H9 (cell line): ENCODE measurements around the gene MACROD1. TPM values are rescaled to one million over a fixed set of nuclear protein-coding genes. Genes with fewer than 3 reads are reported as not detected.

Experiments used
- DNase-seq: peaks from one replicate; pipeline ENCODE4 v3.0.0-alpha.2; 2017
- H2AFZ ChIP-seq: one replicate; pipeline ENCODE4 v1.6.1; 2013; ENCODE audit warnings: mild to moderate bottlenecking, low read length, control low read depth, moderate library complexity
- H2AK5ac ChIP-seq: 2 replicates; pipeline ENCODE4 v1.6.1; 2013; ENCODE audit warnings: low read length, control low read depth, mixed read lengths; ENCODE audit not compliant: insufficient read length
- H2BK120ac ChIP-seq: one replicate; pipeline ENCODE4 v1.6.1; 2013; ENCODE audit warnings: low read depth, mild to moderate bottlenecking, low read length, control low read depth, inconsistent platforms; ENCODE audit not compliant: poor library complexity, severe bottlenecking
- H2BK12ac ChIP-seq: 2 replicates; pipeline ENCODE4 v1.6.1; 2013; ENCODE audit warnings: low read length, control low read depth, mixed read lengths, low read depth; ENCODE audit not compliant: insufficient read length
- H2BK15ac ChIP-seq: 2 replicates; pipeline ENCODE4 v1.6.1; 2013; ENCODE audit warnings: low read depth, low read length, control low read depth
- H2BK20ac ChIP-seq: one replicate; pipeline ENCODE4 v1.6.1; 2013; ENCODE audit warnings: low read depth, mild to moderate bottlenecking, low read length, control low read depth, inconsistent platforms; ENCODE audit not compliant: poor library complexity, severe bottlenecking
- H2BK5ac ChIP-seq: 2 replicates; pipeline ENCODE4 v1.6.1; 2013; ENCODE audit warnings: low read length, control low read depth, mixed read lengths; ENCODE audit not compliant: insufficient read length
- H3K14ac ChIP-seq: 2 replicates; pipeline ENCODE4 v1.6.1; 2013; ENCODE audit warnings: low read length, control low read depth; ENCODE audit not compliant: insufficient read depth
- H3K18ac ChIP-seq: 2 replicates; pipeline ENCODE4 v1.6.1; 2013; ENCODE audit warnings: low read depth, mild to moderate bottlenecking, mixed read lengths, low read length, control low read depth; ENCODE audit not compliant: insufficient read length
- H3K23ac ChIP-seq: 2 replicates; pipeline ENCODE4 v1.6.1; 2013; ENCODE audit warnings: low read length, control low read depth, mixed read lengths, low read depth; ENCODE audit not compliant: insufficient read length
- H3K23me2 ChIP-seq: 2 replicates; pipeline ENCODE4 v1.6.1; 2013; ENCODE audit warnings: low read depth, mild to moderate bottlenecking, mixed read lengths, low read length, control low read depth; ENCODE audit not compliant: insufficient read length, poor library complexity, severe bottlenecking
- H3K27ac ChIP-seq: 2 replicates; pipeline ENCODE4 v1.5.1; 2013; ENCODE audit warnings: low read length, control low read depth, mixed read lengths, low read depth; ENCODE audit not compliant: insufficient read length
- H3K27me3 ChIP-seq: 2 replicates; pipeline ENCODE4 v1.6.1; 2013; ENCODE audit warnings: low read length, control low read depth, inconsistent platforms; ENCODE audit not compliant: insufficient read depth
- H3K4ac ChIP-seq: 2 replicates; pipeline ENCODE4 v1.6.1; 2013; ENCODE audit warnings: low read depth, mild to moderate bottlenecking, control low read depth, inconsistent platforms, low read length, moderate library complexity
- H3K4me1 ChIP-seq: 2 replicates; pipeline ENCODE4 v1.6.1; 2013; ENCODE audit warnings: low read length, control low read depth, inconsistent platforms; ENCODE audit not compliant: insufficient read depth
- H3K4me2 ChIP-seq: 2 replicates; pipeline ENCODE4 v1.6.1; 2013; ENCODE audit warnings: low read length, control low read depth, mixed read lengths; ENCODE audit not compliant: insufficient read length, insufficient read depth
- H3K56ac ChIP-seq: 2 replicates; pipeline ENCODE4 v1.6.1; 2013; ENCODE audit warnings: low read depth, mild to moderate bottlenecking, mixed read lengths, low read length, control low read depth; ENCODE audit not compliant: insufficient read length
- H3K79me1 ChIP-seq: 2 replicates; pipeline ENCODE4 v1.6.1; 2013; ENCODE audit warnings: low read depth, mild to moderate bottlenecking, moderate library complexity, low read length, control low read depth, inconsistent platforms; ENCODE audit not compliant: insufficient read depth, poor library complexity, severe bottlenecking
- H3K79me2 ChIP-seq: 2 replicates; pipeline ENCODE4 v1.6.1; 2013; ENCODE audit warnings: low read length, control low read depth, inconsistent platforms; ENCODE audit not compliant: insufficient read depth
- H3K9ac ChIP-seq: 2 replicates; pipeline ENCODE4 v1.6.1; 2013; ENCODE audit warnings: low read length, control low read depth, mixed read lengths; ENCODE audit not compliant: insufficient read length; ENCODE audit errors: extremely low read depth
- H3K9me3 ChIP-seq: one replicate; pipeline ENCODE4 v1.6.1; 2013; ENCODE audit warnings: low read depth, low read length, inconsistent platforms; ENCODE audit not compliant: control insufficient read depth
- H3T11ph ChIP-seq: one replicate; pipeline ENCODE4 v1.6.1; 2013; ENCODE audit warnings: mild to moderate bottlenecking, low read length, control low read depth, inconsistent platforms
- H4K20me1 ChIP-seq: one replicate; pipeline ENCODE4 v1.6.1; 2013; ENCODE audit not compliant: control insufficient read depth, insufficient read length, insufficient read depth
- H4K5ac ChIP-seq: 2 replicates; pipeline ENCODE4 v1.6.1; 2013; ENCODE audit warnings: low read depth, mild to moderate bottlenecking, mixed read lengths, low read length, control low read depth; ENCODE audit not compliant: insufficient read length
- H4K8ac ChIP-seq: replicated peaks from 2 replicates; pipeline ENCODE4 v1.6.1; 2013; ENCODE audit warnings: low read length, control low read depth, mixed read lengths, low read depth; ENCODE audit not compliant: insufficient read length
- H4K91ac ChIP-seq: 2 replicates; pipeline ENCODE4 v1.6.1; 2013; ENCODE audit warnings: low read depth, mild to moderate bottlenecking, moderate library complexity, mixed read lengths, low read length, control low read depth; ENCODE audit not compliant: insufficient read length
- H3K27ac Mint-ChIP-seq, 3 experiments: 2 replicates in 2 of 3; 3 replicates in 1 of 3; pipeline ENCODE4 v1.8.0; 2020 to 2021; ENCODE audit warnings: mixed read lengths in 3 of 3, mild to moderate bottlenecking in 1 of 3, moderate library complexity in 1 of 3
- H3K27me3 Mint-ChIP-seq: 2 replicates; pipeline ENCODE4 v1.8.0; 2021; ENCODE audit warnings: low read depth, mild to moderate bottlenecking, moderate library complexity, mixed read lengths
- H3K36me3 Mint-ChIP-seq, 3 experiments: 2 replicates in 2 of 3; 3 replicates in 1 of 3; pipeline ENCODE4 v1.8.0; 2020 to 2021; ENCODE audit warnings: low read depth in 3 of 3, mixed read lengths in 3 of 3; ENCODE audit not compliant: insufficient read depth in 1 of 3
- H3K4me1 Mint-ChIP-seq, 2 experiments: 2 replicates each; pipeline ENCODE4 v1.8.0; 2020; ENCODE audit warnings: mixed read lengths in 2 of 2
- H3K4me3 Mint-ChIP-seq, 2 experiments: 2 replicates in 1 of 2; 3 replicates in 1 of 2; pipeline ENCODE4 v1.8.0; 2020 to 2021; ENCODE audit warnings: mild to moderate bottlenecking in 2 of 2, mixed read lengths in 2 of 2, moderate library complexity in 1 of 2
- H3K9me3 Mint-ChIP-seq, 2 experiments: 2 replicates in 1 of 2; 3 replicates in 1 of 2; pipeline ENCODE4 v1.8.0; 2020; ENCODE audit warnings: mild to moderate bottlenecking in 2 of 2, mixed read lengths in 2 of 2, moderate library complexity in 1 of 2
- WGBS: extraction: QIAGEN DNeasy Blood & Tissue Kit; methylation state at CpG from one replicate; pipeline ENCODE4 v1.1.7; 2013; ENCODE audit warnings: missing lambda C conversion rate, low lambda C conversion rate, mixed read lengths; ENCODE audit not compliant: insufficient read length; ENCODE audit errors: extremely low coverage; 5-methylcytosine and 5-hydroxymethylcytosine counted together
- total RNA-seq: library from RNA; stranded (reverse); gene quantifications from 2 replicates; pipeline ENCODE4 v1.2.1, GENCODE V29; 2021
- TF ChIP-seq, protein P1 (sequence below): fragments of 200-600 bp; sonication (generic); conservative IDR thresholded peaks from 3 replicates; pipeline ENCODE4 v1.8.0; 2021; ENCODE audit warnings: antibody characterized with exemption, mild to moderate bottlenecking

Gene MACROD1
- total RNA-seq, 1 experiment from 2014 or later, result 21.2 TPM

DNA sequence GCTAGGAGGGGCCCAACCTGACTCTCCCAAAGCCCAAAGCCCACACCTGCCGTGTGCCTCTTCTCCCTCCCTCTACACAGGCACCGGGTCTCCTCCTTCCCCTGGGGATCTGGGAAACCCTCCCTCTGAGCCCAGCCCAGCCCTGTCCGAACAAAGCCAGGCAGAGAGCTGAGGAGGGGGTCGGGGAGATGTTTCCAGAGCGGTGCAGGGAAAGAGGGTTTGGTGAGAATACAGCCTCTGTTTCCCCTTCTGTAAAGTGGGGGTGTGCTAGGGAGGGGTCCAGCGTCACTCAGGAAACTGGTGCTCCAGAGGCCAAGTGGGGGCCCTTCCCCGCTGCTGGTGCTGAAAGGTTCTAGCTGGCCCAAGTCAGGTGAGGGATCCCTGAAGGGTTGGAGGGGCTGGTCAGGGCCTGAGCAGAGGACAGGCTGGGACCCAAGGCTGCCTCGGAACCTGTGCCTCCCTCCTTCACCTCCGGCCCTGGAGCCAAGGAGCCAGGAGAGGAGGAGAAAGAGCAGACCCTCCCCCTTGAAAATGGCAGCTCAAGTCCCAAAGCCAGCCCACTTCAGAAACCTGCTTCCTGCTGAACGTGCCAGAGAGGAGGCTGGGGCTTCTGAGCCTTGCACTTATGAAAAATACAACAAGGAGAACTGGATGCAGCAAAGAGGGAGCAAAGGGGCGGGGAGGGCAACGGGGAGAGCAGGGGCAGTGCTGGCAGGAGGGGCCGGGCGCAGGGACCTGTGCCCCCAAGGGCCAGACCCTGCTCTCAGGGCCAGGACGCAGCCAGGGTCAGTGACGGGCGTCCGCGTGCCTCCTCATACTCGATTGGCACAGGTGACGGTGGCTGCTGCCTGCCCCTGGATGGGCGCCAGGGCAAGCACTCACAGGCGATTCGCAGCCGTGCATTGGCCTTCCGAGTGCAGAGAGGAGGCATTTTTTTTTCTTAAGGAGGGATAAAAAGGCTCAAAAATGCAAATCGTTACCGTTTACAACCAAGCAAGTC is 43.2 kb downstream of the MACROD1 start:
- TF ChIP-seq, protein P1, sequence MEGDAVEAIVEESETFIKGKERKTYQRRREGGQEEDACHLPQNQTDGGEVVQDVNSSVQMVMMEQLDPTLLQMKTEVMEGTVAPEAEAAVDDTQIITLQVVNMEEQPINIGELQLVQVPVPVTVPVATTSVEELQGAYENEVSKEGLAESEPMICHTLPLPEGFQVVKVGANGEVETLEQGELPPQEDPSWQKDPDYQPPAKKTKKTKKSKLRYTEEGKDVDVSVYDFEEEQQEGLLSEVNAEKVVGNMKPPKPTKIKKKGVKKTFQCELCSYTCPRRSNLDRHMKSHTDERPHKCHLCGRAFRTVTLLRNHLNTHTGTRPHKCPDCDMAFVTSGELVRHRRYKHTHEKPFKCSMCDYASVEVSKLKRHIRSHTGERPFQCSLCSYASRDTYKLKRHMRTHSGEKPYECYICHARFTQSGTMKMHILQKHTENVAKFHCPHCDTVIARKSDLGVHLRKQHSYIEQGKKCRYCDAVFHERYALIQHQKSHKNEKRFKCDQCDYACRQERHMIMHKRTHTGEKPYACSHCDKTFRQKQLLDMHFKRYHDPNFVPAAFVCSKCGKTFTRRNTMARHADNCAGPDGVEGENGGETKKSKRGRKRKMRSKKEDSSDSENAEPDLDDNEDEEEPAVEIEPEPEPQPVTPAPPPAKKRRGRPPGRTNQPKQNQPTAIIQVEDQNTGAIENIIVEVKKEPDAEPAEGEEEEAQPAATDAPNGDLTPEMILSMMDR, result no peak
- Histone ChIP-seq H3K9me3 (no peaks in the 10 kb centered on the region), H3K14ac (peak overlapping the region; percentile 73), H2BK5ac (no peak overlapping the region), H2AFZ (no peak overlapping the region), H3K79me1 (no peaks in the 10 kb centered on the region), H3K18ac (peak overlapping the region; percentile 5), H3K23me2 (peaks cover 3% of the 10 kb centered on the region), H4K20me1 (no peaks in the 10 kb centered on the region), H3K4me1 (peaks cover 4% of the 10 kb centered on the region; the same call in 1 of the 2 replicates), H3K27me3 (no peaks in the 10 kb centered on the region; the same call in 1 of the 2 replicates), H3K23ac (no peak overlapping the region), H2BK12ac (no peak overlapping the region), H2AK5ac (no peak overlapping the region), H3K56ac (no peak overlapping the region), H3K4ac (no peak overlapping the region; the same call in 1 of the 2 replicates), H3K79me2 (no peaks in the 10 kb centered on the region), H3K9ac (no peak overlapping the region), H3K4me2 (no peak overlapping the region), H2BK20ac (no peak overlapping the region), H3T11ph (no peak overlapping the region), H3K27ac (no peak overlapping the region), H2BK15ac (no peak overlapping the region), H4K91ac (no peak overlapping the region), H4K8ac (no peak overlapping the region), H2BK120ac (no peak overlapping the region), H4K5ac (no peak overlapping the region)
- H3K27me3 Mint-ChIP-seq, result peaks cover 27% of the 10 kb centered on the region
- peak overlapping the region in 1 of 3 experiments; percentile 44; a peak in 1 of 7 replicates for H3K27ac Mint-ChIP-seq
- peaks cover 29 to 59% of the 10 kb centered on the region in 2 experiments for H3K4me1 Mint-ChIP-seq
- no CpG with 5 or more reads among the region's 28 CpGs for WGBS
- H3K36me3 Mint-ChIP-seq, result peaks cover 0 to 3% (median 0%) of the 10 kb centered on the region in 3 experiments; a peak in 2 of 7 replicates
- no peaks in the 10 kb centered on the region for H3K9me3 Mint-ChIP-seq
- no peak overlapping the region for H3K4me3 Mint-ChIP-seq
- no peak for DNase-seq
